IPS-18c (cell line): Measurements from ENCODE around the gene GPER1.
A peak's percentile ranks its signal among the peaks of the same experiment; 100 is the strongest.
"Not testable (repeated sequence)": the region's sequence is repeated elsewhere in the genome, so short reads cannot be mapped to it uniquely, and the experiment has no call there.

Source experiments
- H3K4me3 ChIP-seq: 2 replicates; pipeline ENCODE4 v1.7.0; 2013; ENCODE audit warnings: low read depth, mild to moderate bottlenecking, low read length, moderate library complexity; ENCODE audit not compliant: insufficient read depth
- H3K9me3 ChIP-seq: one replicate; pipeline ENCODE4 v1.6.1; 2013; ENCODE audit warnings: mild to moderate bottlenecking, low read length, moderate library complexity; ENCODE audit not compliant: control insufficient read depth, insufficient read depth

Gene GPER1

DNA sequence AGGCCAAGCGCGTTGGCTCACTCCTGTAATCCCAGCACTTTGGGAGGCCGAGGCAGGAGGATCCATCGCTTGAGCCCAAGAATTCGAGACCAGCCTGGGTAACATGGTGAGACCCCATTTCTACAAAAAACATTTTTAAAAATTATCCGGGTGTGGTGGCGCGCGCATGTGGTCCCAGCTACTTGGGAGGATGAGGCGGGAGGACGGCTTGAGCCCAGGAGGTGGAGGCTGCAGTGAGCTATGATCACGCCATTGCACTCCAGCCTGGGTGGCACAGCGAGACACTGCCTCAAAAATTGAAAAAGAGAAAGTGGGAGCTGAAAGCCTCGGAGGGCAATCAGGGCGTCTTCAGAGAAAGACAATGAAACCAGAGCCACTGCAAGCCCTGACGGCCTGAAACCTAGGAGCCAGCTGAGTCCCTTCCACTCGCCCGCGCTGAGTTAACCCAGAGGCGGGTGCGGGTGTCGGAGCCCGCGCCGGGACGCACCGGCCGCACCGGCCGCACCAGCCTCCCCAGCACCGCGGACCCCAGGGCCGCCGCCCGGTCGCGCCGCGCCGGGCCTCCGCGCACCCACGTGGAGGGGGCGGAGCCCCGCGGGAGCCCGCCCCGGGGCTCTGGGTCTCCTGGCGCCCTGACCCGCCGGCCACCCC is 49.7 kb downstream of the GPER1 start:
- Histone ChIP-seq H3K9me3 (peaks cover 4% of the 10 kb centered on the region), H3K4me3 (peak overlapping the region; percentile 67)

DNA sequence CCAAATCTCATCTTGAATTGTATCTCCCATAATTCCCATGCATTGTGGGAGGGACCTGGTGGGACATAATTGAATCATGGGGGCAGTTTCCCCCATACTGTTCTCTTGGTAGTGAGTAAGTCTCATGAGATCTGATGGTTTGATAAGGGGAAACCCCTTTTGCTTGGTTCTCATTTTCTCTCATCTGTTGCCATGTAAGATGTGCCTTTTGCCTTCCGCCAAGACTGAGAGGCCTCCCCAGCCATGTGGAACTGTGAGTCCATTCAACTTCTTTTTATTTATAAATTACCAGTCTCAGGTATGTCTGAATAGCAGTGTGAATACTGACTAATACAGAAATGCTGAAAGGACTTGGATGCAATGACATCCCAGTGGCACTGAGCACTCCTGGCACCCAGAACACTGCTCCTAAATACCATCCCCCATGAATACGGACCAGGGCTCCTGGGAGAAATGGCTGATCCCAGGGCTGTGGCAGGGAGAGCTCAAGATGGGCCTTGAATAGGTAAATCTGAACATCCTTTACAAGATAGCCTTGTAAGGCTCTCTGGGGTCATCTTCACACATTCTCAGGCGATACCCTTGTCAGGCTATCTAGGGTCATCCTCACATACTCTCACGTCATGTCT is 52.7 kb downstream of the GPER1 start:
- Histone ChIP-seq H3K9me3 (no peaks in the 10 kb centered on the region), H3K4me3 (no peak overlapping the region)

DNA sequence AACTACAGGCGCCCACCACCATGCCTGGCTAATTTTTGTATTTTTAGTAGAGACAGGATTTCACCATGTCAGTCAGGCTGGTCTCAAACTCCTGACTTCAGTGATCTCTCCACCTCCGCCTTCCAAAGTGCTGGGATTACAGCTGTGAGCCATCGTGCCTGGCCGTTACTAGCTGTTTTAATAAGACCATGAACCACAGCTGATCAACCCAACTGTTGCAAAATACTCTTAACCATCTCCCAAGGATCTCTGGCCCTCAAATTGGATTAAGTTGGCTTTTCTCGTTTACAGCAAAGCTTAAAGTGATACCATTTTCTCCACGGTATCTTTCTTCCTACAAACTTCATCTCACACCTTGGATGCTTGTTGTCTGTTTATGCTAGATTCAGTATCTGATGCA is 53.7 kb downstream of the GPER1 start:
- Histone ChIP-seq H3K4me3 (no peak overlapping the region), H3K9me3 (no peaks in the 10 kb centered on the region)

DNA sequence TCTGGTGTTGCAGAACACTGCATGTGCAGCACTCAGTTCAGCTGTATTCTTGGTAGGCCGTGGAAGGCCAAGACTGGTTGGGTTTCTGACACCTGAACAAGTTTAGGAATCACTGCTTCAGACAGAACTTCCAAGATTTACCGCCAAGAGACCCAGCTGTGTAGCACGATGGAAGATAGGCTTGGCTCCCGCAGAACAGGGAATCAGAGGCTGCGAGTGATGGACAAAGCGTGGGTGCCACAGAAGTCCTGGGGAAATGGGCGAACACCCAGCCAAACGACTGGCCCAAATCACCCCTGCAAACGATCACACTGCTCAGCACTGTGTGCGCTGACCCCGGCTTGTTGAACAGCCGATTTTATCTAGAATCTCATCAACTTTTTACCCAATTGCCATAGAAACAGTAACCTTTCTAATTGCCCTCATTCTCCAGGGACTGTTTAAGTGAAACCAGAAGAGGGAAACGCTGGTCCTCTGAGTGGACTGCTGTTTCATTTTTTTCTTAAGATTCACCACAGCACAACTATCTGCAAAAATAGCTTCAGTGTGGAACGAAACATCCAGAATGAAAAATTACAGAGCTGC is 54.2 kb downstream of the GPER1 start:
- Histone ChIP-seq H3K9me3 (no peaks in the 10 kb centered on the region), H3K4me3 (no peak overlapping the region)

GRCh38 chr7:1143031-1143430 is 55.1 kb downstream of the GPER1 start:
- not testable (repeated sequence) for H3K9me3 ChIP-seq, H3K4me3 ChIP-seq
